HG02840 (cell line): Measurements from ENCODE around the gene BABAM1.

ENCODE experiments used
- ATAC-seq: cut with Tn5 transposase; IDR thresholded peaks from one replicate; pipeline ENCODE4 v1.9.1; 2021; ENCODE audit warnings: mild to moderate bottlenecking, moderate library complexity, moderate number of reproducible peaks; ENCODE audit not compliant: unreplicated experiment, low FRiP score

BABAM1 gene

DNA sequence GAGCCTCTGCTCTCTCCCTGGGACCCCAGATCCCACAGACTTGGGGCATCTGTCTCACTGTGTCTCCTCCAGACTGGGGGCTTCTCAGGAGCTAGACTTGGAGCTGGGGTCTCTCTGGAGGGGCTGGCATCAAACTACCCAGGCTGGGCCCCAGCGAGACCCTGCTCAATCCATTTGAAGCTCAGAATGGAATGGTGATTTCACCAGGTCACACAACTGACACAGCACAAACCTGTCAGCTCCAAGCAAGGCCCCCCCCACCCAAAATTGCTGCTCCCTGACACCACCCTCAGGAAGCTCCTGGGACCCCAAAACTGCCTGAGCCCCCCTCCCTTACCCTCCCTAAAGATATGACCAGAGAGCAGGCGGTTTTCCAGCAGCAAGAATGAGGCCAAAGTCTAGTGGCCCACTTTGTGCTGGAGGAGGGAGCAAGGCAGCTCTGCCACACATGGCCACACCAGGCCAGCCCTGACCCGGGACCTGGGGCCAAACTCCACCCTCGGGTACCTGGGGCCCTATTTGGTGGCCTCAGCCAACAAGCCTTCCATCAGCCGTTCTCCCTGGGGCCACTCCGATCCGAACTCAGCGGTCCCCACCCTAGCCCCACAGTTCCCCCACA lies 23.9 kb upstream of the BABAM1 start:
- no peak for ATAC-seq

DNA sequence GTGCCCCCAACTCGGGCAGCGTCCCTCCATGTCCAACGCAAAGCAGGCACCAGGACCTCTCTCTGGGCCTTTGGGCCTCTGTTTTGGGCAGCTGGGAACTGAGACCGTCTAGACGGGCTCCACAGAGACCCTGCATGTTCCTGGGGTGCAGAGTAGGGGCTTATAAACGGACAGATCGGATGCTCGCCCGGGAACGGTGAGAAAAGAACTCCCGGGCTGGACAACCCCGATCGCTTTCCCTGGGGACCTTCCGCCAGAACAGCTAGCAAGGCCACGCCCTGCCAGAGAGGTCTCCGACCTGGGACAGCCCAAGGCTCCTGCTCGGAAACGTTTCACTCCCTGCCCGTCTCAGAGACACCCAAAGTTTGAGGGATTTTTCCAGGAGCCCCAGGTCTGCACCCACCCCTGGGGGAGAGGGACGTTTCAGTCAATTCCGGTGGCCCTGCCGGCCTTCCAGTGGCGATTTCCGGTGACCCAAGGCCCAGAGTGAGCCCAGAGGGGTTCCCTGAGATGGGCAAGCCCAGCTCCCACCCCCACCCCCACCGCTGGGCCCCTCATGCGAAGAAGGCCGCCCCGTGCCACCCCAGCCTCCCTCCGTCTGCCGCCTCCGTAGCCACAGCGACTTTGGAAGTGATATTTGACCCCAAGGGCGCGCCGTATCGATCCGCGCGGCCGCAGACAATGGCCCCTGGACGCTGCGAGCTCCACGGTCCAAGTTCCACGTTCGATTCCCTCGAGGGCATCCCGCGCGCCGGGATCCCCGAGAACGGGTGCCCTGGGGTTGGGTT lies 23.2 kb upstream of the BABAM1 start:
- ATAC-seq = no peak

- ATAC-seq = no peak
Measured at GRCh38 chr19:17244618-17245534, 22.4 kb upstream of the BABAM1 start.

DNA sequence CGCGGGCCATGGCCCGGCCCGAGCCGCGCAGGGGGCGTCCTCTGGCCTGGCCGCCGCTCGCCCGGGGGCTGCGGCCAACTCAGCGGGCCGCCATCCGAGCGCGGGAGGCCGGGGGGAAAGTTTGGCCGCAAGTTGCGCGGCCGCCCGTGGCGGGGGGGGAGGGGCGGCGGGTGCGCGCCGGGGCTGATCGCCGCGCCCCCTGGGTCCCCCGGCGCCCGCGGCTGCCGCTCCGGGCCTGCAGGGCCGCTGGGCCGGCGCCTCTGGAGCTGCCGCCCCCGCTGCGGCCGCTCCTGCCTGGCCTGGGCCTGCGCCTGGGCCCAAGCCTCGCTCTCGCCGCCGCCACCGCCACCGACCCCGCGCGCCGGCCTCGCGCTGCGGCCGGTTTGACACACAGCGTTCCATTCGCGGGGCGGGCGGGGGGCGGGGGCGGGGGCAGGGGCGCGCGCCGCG lies 21.7 kb upstream of the BABAM1 start, which contains the start of gene NR2F6:
Gene NR2F6, minus strand, starts transcription at position 385 of the 450 bp plus-strand sequence. CDS start 699 bp downstream, outside the sequence.
- ATAC-seq = peak; percentile 62

DNA sequence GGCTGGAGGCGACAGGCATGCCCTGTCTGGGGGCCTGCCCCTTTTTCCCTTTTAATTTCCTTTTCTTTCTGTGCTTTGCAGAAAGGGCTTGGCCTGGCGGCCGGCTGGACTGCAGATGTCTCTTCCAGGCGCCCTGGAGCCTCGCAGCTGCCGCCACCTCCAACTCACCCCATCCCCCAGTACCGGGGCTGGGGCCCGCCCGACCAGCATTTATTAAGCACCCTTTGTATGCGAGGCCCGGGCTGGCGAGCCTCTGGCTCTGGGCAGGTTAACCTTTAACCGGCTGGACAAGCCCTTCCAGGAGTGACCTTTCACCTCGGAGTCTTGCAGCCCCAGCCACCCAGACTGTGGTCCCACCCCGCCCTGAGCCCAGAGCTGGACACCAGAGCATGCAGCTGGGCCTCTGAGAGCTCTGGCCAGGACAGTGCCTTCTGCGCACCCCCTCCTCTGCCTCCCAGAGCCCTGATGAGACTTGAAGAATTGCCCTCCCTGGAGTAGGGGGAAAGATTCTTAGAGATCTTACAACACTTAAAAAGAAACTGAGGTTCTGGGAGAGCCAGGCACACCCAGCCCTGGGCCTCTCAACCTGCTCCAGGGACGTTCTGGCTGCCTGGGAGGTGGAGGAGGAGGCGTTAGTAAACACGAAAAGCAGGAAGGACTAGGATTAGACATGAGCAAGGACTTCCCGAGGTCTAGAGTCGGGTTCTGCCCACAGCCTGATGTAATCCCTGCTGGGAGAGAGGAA lies 20.4 kb upstream of the BABAM1 start:
- ATAC-seq = no peak

DNA sequence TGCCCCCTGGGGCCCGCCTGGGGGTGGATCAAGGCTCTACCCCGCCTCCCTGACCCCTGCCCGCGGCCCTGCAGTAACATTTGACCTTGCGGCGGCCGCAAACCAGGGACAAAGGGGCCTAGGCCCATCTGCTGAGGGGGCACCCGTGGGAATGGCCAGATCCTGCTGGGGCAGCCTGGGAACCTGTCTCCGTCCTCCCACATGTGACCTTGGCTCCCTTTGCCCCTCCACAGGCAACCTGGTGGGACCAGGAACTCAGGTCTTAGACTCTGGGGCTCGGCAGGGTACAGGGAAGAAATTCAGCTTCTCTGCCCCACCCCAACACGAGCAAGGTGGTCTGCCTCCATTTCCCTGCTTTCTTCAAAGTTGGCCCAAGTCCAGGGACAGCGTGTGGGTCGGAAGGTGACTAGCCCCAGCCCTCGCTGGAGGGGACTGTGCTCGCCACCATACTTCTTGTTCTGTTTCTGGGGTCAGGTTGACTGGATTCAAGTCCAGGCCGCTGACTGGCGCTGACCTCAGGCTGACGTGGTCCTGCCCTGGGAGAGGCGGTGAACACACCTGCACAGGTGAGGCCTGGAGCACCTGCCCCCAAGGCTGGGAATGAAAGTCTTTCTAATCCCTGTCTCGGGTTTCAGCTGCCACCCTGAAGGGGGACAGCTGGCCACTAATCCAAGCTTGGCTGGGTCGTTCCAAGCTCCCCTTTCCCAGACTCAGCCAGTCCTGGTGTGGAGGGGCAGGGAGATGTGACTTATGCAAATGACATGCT lies 19.0 kb upstream of the BABAM1 start:
- ATAC-seq = no peak

DNA sequence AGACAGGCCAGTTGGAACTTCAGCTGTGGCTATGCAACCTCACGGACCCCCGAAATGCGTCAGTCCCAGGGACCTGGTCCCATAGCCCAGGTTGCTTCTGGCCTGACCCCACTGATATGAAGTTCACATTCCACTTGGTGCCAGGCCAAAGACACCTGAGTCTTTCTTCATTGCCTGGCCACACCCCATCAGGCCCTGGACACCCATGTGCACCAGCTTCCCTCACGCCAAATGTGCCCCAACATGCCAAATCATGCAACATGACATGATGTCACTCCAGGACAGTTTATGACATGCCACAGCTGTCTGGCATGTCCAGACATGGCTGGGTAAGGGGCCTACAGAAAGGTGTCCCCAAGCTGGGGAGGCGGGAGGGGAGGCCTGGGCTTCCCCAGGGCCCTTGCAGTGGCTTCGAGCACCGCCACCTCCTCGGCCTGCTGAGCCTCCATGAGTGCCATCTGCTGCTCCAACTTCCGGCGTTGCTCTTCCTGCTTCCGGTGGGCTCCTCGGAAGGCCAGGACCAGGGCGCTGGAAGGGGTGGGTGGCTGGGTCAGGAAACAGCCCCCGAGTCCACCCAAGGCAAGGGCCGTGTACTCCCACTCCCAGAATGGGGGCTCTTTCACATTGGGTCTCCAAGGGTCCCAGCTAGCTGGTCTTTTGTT lies 17.2 kb upstream of the BABAM1 start:
- ATAC-seq = no peak

DNA sequence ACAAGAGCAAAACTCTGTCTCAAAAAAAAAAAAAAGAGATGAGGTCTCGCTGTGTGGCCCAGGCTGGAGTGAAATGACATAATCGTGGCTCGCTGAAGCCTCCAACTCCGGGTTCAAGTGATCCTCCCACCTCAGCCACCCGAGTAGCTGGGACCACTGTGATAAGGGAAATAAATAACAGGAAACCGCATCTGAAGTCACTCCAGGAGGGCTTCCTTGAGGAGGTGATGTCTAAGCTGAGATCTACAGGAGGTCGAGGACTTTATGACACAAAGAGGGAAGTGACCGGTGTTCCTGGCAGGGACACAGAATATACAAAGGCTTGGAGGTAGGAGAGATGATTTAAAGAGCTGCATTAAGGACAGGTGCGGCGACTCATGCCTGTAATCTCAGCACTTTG lies 12.6 kb upstream of the BABAM1 start:
- no peak for ATAC-seq

GRCh38 chr19:17255150-17255621 lies 12.1 kb upstream of the BABAM1 start:
- no peak for ATAC-seq

GRCh38 chr19:17256130-17256529 lies 11.1 kb upstream of the BABAM1 start:
- ATAC-seq = no peak

- no peak for ATAC-seq
Measured at GRCh38 chr19:17259118-17259780, 8.0 kb upstream of the BABAM1 start.

GRCh38 chr19:17259934-17260333 lies 7.3 kb upstream of the BABAM1 start:
- no peak for ATAC-seq

DNA sequence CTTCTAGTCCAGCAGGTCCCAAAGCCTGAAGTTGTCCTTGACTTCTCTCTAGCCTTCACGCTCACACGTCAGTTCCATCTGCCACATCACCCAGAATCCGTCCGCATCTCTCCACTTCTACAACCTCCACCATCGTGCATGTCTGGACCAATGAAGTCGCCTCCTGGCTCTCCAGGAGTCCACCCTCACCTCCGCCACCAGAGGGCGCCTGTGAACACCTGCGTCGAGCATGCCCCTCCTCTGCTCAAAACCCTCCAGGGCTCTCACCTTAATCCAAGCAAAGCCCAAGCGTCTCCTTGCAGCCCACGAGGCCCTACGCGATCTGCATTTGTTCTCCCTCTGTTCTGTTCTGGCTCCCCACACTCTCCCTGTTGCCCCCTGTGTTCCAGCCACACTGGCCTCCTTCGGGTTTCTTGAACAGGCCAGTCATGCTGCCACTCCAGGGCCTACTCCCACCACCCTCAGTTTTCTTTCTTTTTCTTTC lies 6.4 kb upstream of the BABAM1 start:
- ATAC-seq = no peak

- ATAC-seq = no peak
Measured at GRCh38 chr19:17262557-17262956, 4.7 kb upstream of the BABAM1 start.

DNA sequence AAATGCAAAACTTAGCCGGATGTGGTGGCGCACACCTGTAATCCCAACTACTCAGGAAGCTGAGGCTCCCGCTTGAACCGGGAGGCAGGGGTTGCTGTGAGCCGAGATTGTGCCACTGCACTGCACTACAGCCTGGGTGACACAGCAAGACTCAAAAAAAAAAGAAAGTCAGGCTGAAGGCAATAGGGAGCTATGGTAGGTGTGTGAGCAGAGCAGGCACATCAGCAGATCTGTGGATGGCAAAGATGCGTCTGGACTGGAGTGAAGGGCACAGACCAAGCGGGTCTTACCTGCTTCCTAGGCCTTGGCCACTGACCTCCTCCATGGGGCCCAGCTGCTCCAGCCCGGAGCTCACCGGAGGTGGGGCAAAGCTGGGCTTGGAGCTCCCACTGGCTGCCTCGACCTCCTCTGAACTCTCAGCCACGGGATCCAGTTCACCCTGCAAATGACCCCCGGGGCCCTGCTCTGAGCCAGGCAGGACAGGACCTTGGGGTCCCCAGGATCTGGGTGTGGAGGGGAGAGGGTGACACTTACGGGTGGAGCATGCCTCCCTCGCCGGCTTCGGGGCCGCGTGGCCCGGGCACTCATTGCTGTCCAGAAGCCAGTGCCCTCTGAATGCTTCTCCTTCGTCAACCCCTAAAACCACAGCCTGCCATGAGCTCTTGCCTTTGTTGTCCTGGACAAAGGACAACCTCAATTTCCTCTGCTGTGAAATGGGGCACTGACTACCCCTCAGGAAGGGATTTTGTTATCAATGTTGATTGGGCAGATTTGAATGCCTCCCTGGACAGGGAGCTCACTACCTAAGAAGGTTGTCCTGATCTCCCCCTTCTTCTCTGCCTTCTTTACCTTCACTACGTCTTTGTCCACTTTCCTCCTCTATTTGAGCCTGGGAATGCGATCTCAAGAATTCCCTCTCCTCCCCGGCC lies 3.3 kb upstream of the BABAM1 start:
- ATAC-seq = no peak

DNA sequence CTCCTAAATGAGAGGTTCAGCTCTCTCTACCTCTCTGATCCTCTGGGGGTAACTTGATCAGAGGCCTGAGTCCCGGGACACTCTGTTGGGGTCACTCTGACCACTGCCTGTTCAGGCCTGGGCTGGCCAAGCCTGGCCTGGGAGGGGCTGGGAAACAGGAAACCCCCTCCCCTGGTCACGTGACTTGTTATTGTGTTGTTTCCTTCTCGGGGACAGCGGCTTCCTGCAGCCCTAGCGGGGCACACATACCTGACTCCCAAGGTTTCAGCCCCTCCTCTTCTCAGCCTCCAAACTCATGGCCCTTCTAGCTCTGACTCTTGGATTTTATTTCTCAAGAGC lies 2.6 kb upstream of the BABAM1 start, which contains the start of gene USHBP1:
Gene USHBP1, minus strand, starts transcription at position 105 of the 339 bp plus-strand sequence. CDS start 446 bp downstream, outside the sequence.
- no peak for ATAC-seq

DNA sequence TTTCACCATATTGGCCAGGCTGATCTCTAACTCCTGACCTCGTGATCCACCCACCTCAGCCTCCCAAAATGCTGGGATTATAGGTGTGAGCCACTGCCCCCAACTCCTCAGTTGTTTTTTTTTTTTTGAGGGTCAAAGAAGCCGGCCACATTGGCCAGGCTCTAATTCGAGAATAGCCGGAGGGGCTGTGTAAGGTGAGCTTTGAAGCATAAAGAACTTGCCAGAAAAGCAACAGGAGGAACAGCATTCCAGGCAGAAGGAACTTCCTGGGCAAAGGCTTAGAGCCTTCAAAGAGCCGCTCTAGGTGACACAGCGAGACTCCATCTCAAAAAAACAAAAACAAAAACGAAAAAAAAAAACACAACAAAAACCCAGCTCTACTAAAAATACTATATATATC lies 1.2 kb upstream of the BABAM1 start:
- no peak for ATAC-seq
